Omental fat pad (tissue), 4 donors: Measurements from ENCODE around the gene PLA2G12A. TPM values are rescaled to one million over a fixed set of nuclear protein-coding genes. Genes with fewer than 3 reads are reported as not detected.
A peak's percentile ranks its signal among the peaks of the same experiment; 100 is the strongest.

Experiments used
- ATAC-seq: fragments of 150-250 bp; one replicate; pipeline ENCODE4 v1.9.1; 2016; ENCODE audit warnings: mild to moderate bottlenecking, moderate library complexity; ENCODE audit not compliant: low FRiP score
- DNase-seq: peaks from one replicate; pipeline ENCODE4 v3.0.0-alpha.2; 2019; ENCODE audit warnings: low spot score
- total RNA-seq, 4 donors: library from RNA; depleted of rRNA; stranded (reverse); fragments of >200 nt; gene quantifications; one replicate each; pipeline ENCODE4 v1.1.0, GENCODE V29; 2016
- TF ChIP-seq, protein P1 (sequence below), 3 donors: fragments of 450-650 bp; IDR thresholded peaks; one replicate each; pipeline ENCODE4 v1.5.1; 2016 to 2017; ENCODE audit warnings: antibody characterized with exemption in 3 of 3, mild to moderate bottlenecking in 3 of 3, moderate library complexity in 2 of 3

Gene PLA2G12A
- total RNA-seq: 10 to 100 TPM; 20.4 to 72.7 (median 22.6) TPM

DNA sequence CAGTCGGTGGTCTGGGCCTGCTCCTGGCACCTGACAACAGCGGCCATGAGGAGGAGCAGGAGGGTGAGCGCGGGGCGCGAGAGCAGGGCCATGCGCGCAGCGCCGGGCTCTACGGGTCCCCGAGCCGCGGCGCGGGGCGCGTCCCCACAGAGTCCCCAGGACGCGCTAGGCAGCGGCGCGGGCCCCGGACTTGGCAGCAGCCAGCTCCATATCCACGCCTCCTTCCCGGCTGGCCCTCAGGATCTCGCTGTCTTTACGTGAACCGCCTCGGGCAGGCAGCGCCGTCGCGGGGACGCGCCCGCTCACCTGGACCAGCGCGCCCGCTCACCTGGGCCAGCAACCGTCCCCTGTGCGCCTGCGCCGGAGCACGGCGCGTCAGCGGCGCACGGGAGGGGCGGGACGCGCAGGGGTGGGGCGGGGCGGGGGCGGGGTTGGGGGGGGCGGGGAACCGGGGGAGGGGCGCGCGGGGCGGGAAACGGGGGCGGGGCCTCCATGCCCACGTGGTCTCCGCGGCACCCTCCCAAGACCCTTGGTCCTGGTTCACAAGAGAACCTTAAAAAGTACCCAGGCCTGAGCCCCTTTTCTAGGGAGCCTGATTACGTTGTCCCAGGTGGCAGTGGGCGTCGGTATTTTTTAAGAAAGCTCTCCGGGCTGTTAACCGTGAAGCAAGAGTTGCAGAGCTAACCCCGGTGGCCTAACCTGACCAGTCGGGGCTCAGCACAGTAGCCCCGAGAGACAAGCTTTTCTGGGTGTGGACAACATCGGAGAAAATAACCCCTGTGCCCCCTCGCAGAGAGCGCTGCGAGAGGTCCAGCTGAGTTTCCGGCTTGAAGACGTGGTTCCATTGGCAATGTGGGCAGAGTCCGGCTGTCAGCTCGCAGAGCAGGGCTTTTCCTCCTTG is at the start of gene PLA2G12A:
Gene PLA2G12A (minus strand): TSS at position 353 of the 901 bp plus-strand sequence. CDS start 261 bp downstream, at position 92.
- TF ChIP-seq, protein P1, sequence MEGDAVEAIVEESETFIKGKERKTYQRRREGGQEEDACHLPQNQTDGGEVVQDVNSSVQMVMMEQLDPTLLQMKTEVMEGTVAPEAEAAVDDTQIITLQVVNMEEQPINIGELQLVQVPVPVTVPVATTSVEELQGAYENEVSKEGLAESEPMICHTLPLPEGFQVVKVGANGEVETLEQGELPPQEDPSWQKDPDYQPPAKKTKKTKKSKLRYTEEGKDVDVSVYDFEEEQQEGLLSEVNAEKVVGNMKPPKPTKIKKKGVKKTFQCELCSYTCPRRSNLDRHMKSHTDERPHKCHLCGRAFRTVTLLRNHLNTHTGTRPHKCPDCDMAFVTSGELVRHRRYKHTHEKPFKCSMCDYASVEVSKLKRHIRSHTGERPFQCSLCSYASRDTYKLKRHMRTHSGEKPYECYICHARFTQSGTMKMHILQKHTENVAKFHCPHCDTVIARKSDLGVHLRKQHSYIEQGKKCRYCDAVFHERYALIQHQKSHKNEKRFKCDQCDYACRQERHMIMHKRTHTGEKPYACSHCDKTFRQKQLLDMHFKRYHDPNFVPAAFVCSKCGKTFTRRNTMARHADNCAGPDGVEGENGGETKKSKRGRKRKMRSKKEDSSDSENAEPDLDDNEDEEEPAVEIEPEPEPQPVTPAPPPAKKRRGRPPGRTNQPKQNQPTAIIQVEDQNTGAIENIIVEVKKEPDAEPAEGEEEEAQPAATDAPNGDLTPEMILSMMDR (IDR thresholded peaks at IDR 0.05): no peak
- peak; percentile 29 for DNase-seq
- ATAC-seq: peak; percentile 94

DNA sequence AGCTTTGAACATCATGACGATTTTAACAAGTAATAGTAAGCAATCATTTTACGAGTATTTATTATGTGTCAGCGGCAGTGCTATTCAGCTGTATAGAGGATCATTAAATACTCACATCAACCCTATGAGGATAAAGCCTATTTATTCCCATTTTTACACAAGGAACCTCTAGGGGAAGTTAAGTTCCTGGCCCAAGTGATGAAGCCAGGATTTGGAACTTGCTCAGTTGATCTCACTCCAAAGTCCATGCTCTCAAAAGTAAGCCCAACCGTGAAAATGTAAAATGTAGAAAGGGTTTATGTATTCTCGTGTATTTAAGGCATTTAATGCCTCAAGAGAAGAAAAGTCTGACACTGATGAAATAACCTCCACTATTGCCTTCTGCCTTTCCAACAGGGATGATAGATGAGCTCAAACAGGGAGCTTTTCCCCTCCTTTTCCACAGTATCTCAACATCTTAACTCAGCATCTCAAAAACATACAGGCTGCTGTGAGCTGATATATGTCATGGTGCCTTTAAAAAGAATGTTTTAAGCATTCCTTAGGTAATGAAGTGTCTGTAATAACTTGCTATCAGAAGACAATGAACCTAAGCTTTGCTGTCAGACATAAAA is 35.0 kb upstream of the PLA2G12A start:
- DNase-seq: no peak
- TF ChIP-seq, protein P1 (IDR thresholded peaks at IDR 0.05): no peak
- ATAC-seq: no peak

DNA sequence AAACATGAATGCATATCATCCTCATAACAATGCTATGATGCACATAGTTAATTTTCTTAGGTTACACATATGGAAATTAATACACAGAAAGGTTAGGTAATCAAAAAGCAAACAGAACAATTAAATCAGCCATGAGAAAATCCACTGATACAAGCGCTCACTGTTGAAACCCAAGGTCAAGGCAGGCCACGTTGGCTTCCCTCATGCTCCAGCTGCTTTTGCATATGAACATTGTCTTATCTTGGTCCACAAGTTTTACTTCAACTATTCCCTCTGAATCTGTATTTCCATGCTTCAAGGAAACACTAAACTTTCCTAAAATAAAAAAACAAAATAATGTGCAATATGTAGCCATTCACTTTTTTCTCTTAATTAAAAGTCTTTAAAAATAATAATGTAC is 34.5 kb upstream of the PLA2G12A start:
- ATAC-seq: no peak
- no peak for DNase-seq
- TF ChIP-seq, protein P1 (IDR thresholded peaks at IDR 0.05): no peak

DNA sequence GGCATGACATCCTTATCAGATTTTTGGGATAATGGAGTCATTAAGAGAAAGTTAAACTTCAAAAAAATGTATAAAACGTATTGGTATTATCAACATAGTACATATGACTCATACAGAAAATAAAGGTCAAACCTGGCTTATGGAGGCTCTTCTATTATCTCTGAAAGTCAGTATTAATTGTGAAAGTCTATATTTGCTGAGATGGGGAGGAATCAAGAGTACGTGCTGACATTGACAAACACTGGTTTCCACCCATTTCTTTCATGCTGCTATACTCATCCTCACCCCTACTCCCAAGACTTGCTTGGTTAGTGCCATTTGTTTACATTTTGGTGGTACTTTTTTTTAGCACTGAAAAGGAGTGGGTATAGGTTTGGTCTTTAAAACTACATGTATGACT is 30.8 kb upstream of the PLA2G12A start:
- TF ChIP-seq, protein P1 (IDR thresholded peaks at IDR 0.05): no peak
- DNase-seq (no peak), ATAC-seq (no peak)

DNA sequence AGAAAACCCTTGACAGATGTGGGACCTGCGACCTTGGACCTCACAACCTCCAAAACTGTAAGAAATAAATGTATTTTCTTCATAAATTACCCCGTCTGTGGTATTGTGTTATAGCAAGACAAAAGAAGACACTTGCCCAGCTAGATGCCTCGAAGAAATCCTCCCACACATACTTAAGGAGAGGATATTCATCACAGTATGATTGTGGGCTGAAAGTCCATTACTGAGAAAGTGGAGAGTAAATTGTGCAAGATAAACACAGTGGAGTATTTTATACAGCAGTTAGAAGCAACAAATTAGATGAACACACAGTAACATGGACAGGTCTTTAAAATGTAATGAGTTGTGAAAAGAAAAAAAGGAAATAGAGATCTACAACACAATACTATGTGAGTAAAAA is 25.8 kb upstream of the PLA2G12A start:
- ATAC-seq: no peak
- no peak for DNase-seq
- TF ChIP-seq, protein P1 (IDR thresholded peaks at IDR 0.05): no peak

DNA sequence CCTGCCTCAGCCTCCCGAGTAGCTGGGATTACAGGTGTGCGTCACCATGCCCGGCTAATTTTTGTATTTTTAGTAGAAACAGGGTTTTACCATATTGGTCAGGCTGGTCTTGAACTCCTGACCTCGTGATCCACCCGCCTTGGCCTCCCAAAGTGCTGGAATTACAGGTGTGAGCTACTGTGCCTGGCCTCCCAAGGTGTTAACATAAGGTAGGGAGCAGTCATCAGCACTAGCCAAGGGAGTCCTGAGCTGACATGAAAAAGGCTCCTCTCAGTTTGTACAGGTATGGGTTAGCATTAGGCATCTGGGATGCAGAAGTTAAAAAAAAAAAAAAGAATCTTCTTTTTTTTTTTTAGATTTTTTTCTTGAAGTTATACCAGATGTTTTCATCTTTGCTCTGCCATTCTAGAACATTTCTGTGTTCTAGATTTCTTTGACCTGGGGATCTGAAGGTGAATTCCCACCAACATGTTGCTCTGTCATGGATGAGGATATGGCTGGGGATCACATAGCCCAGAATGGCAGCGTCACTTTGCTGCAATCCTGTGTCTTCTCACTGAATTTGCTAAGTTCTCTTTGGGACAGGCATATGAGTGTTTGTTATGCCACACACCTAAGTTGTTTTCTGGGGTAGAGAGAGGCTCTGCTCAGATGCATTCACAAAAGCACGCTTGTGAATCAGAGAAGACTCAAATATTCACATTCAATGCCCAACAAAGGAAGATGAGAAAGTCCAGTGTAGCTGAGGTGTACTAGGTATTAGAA is 24.4 kb upstream of the PLA2G12A start:
- TF ChIP-seq, protein P1 (IDR thresholded peaks at IDR 0.05): no peak
- no peak for DNase-seq
- no peak for ATAC-seq
